H4 (cell line): ENCODE measurements around the gene CD163L1. TPM values are rescaled to one million over a fixed set of nuclear protein-coding genes. Genes with fewer than 3 reads are reported as not detected.
"Not testable (repeated sequence)": the region's sequence is repeated elsewhere in the genome, so short reads cannot be mapped to it uniquely, and the experiment has no call there.

Experiments
- DNase-seq: peaks from one replicate; pipeline ENCODE4 v3.0.0-alpha.2; 2015; ENCODE audit warnings: low spot score
- total RNA-seq: library from RNA; depleted of rRNA; stranded (reverse); fragments of >200 nt; shearing (Covaris generic); gene quantifications from 2 replicates; pipeline ENCODE4 v1.2.3, GENCODE V29; 2014

Gene CD163L1
- total RNA-seq, 1 experiment from 2014 or later = 27.5 TPM

GRCh38 chr12:7404275-7404674, 39.7 kb downstream of the CD163L1 start:
- DNase-seq = no peak

GRCh38 chr12:7403466-7403865, 40.5 kb downstream of the CD163L1 start:
- peak; percentile 30 for DNase-seq

- no peak for DNase-seq
Observed at GRCh38 chr12:7399089-7399488, 44.9 kb downstream of the CD163L1 start.

- DNase-seq = no peak
Observed at GRCh38 chr12:7396418-7396817, 47.5 kb downstream of the CD163L1 start.

GRCh38 chr12:7395950-7396349, 48.0 kb downstream of the CD163L1 start:
- DNase-seq = no peak

GRCh38 chr12:7387289-7387688, 56.7 kb downstream of the CD163L1 start:
- DNase-seq = no peak

- no peak for DNase-seq
Observed at GRCh38 chr12:7383157-7383556, 60.8 kb downstream of the CD163L1 start.

- peak; percentile 29 for DNase-seq
Observed at GRCh38 chr12:7376196-7376595, 67.8 kb downstream of the CD163L1 start.

- no peak for DNase-seq
Observed at GRCh38 chr12:7375145-7375543, 68.8 kb downstream of the CD163L1 start.

- DNase-seq = peak; percentile 35
Observed at GRCh38 chr12:7374423-7375144, 69.4 kb downstream of the CD163L1 start.

- no peak for DNase-seq
Observed at GRCh38 chr12:7373226-7373625, 70.7 kb downstream of the CD163L1 start.

GRCh38 chr12:7369274-7369729, 74.7 kb downstream of the CD163L1 start:
- DNase-seq = peak; percentile 98

- DNase-seq = no peak
Observed at GRCh38 chr12:7362734-7363133, 81.2 kb downstream of the CD163L1 start.

GRCh38 chr12:7361265-7361664, 82.7 kb downstream of the CD163L1 start:
- no peak for DNase-seq

- peak; percentile 53 for DNase-seq
Observed at GRCh38 chr12:7354529-7354928, 89.4 kb downstream of the CD163L1 start.

GRCh38 chr12:7352661-7353060, 91.3 kb downstream of the CD163L1 start:
- no peak for DNase-seq

- peak; percentile 51 for DNase-seq
Observed at GRCh38 chr12:7351177-7351576, 92.8 kb downstream of the CD163L1 start.

- DNase-seq = no peak
Observed at GRCh38 chr12:7349418-7349817, 94.5 kb downstream of the CD163L1 start.

- peak; percentile 67 for DNase-seq
Observed at GRCh38 chr12:7346551-7347225, 97.3 kb downstream of the CD163L1 start.

GRCh38 chr12:7344833-7345606, 98.9 kb downstream of the CD163L1 start:
- DNase-seq = no peak

- DNase-seq = no peak
Observed at GRCh38 chr12:7339675-7340074, 104.3 kb downstream of the CD163L1 start.

- not testable (repeated sequence) for DNase-seq
Observed at GRCh38 chr12:7337790-7338189, 106.2 kb downstream of the CD163L1 start.
